HepG2 (cell line): ENCODE measurements around the gene EEIG1. TPM values are rescaled to one million over a fixed set of nuclear protein-coding genes. Genes with fewer than 3 reads are reported as not detected.

Experiments used
- ARNTL ChIP-seq: sonication (generic); formaldehyde crosslinking; IDR thresholded peaks from 2 replicates; pipeline ENCODE4 v1.4.0; 2020; ENCODE audit warnings: mild to moderate bottlenecking, missing genetic modification reagents
- CREB3 ChIP-seq: sonication (generic); formaldehyde crosslinking; IDR thresholded peaks from 2 replicates; pipeline ENCODE4 v1.5.0; 2020; ENCODE audit warnings: missing genetic modification reagents
- ELF1 ChIP-seq: sonication (generic); formaldehyde crosslinking; IDR thresholded peaks from 2 replicates; pipeline ENCODE4 v1.4.0; 2020; ENCODE audit warnings: missing genetic modification reagents
- ELF3 ChIP-seq: IDR thresholded peaks from 2 replicates; pipeline ENCODE4 v1.6.1; 2016; ENCODE audit warnings: missing genetic modification reagents, missing compliant biosample characterization
- ETV6 ChIP-seq: sonication (generic); formaldehyde crosslinking; conservative IDR thresholded peaks from 2 replicates; pipeline ENCODE4 v1.4.0; 2020; ENCODE audit warnings: missing genetic modification reagents
- MXI1 ChIP-seq: IDR thresholded peaks from 3 replicates; pipeline ENCODE4 v1.6.1; 2012; ENCODE audit warnings: low read depth, low read length, inconsistent platforms, borderline replicate concordance
- PHF20 ChIP-seq: sonication (generic); formaldehyde crosslinking; IDR thresholded peaks from 2 replicates; pipeline ENCODE4 v1.5.0; 2020; ENCODE audit warnings: mild to moderate bottlenecking, missing genetic modification reagents
- PHF5A ChIP-seq: IDR thresholded peaks from one replicate; pipeline ENCODE4 v1.6.1; 2018; ENCODE audit warnings: low read depth, missing genetic modification reagents; ENCODE audit not compliant: unreplicated experiment
- PHF8 ChIP-seq: sonication (generic); formaldehyde crosslinking; IDR thresholded peaks from 2 replicates; pipeline ENCODE4 v1.5.0; 2020; ENCODE audit warnings: missing genetic modification reagents
- RNF2 ChIP-seq: fragments of 450-650 bp; conservative IDR thresholded peaks from 2 replicates; pipeline ENCODE4 v1.6.1; 2016; ENCODE audit warnings: low read depth
- SAP130 ChIP-seq: IDR thresholded peaks from 2 replicates; pipeline ENCODE4 v1.6.1; 2016; ENCODE audit warnings: low read depth
- STAT6 ChIP-seq: sonication (generic); formaldehyde crosslinking; IDR thresholded peaks from 2 replicates; pipeline ENCODE4 v1.4.0; 2020; ENCODE audit warnings: missing genetic modification reagents, mild to moderate bottlenecking, borderline replicate concordance
- ZFP91 ChIP-seq: sonication (generic); formaldehyde crosslinking; IDR thresholded peaks from 2 replicates; pipeline ENCODE4 v1.9.0; 2022; ENCODE audit warnings: missing genetic modification reagents, mild to moderate bottlenecking, borderline replicate concordance
- ZHX1 ChIP-seq: sonication (generic); formaldehyde crosslinking; IDR thresholded peaks from 2 replicates; pipeline ENCODE4 v1.8.1; 2022; ENCODE audit warnings: low read depth, mild to moderate bottlenecking, missing genetic modification reagents
- ZMAT3 ChIP-seq: sonication (generic); formaldehyde crosslinking; conservative IDR thresholded peaks from 2 replicates; pipeline ENCODE4 v1.7.0; 2021; ENCODE audit warnings: missing genetic modification reagents
- ZNF232 ChIP-seq: sonication (generic); formaldehyde crosslinking; IDR thresholded peaks from 2 replicates; pipeline ENCODE4 v1.4.0; 2020; ENCODE audit warnings: missing genetic modification reagents, borderline replicate concordance
- ZNF879 ChIP-seq: sonication (generic); formaldehyde crosslinking; IDR thresholded peaks from 2 replicates; pipeline ENCODE4 v1.8.1; 2023; ENCODE audit warnings: missing genetic modification reagents
- ZSCAN21 ChIP-seq: sonication (generic); formaldehyde crosslinking; IDR thresholded peaks from 2 replicates; pipeline ENCODE4 v1.8.0; 2022; ENCODE audit warnings: mild to moderate bottlenecking, missing genetic modification reagents, moderate library complexity, borderline replicate concordance
- ZSCAN9 ChIP-seq: IDR thresholded peaks from 2 replicates; pipeline ENCODE4 v1.6.1; 2016; ENCODE audit warnings: borderline replicate concordance
- polyA plus RNA-seq, 8 experiments: library from polyadenylated mRNA; depleted of rRNA in 3 of 8; stranded (reverse) in 7 of 8; unstranded in 1 of 8; fragments of >200 nt; fragmentation: Illumina TruSeq in 4 of 8; extraction: Trizol in 4 of 8; gene quantifications; 2 replicates each; pipeline versions ENCODE4 v1.2.1 to v1.2.3, GENCODE V29; 2011 to 2016; ENCODE audit warnings: low read depth in 4 of 8, missing spikeins in 1 of 8, mixed read lengths in 1 of 8; ENCODE audit not compliant: insufficient read depth in 1 of 8
- total RNA-seq, 5 experiments: library from RNA; depleted of rRNA; stranded (reverse); fragments of >200 nt; fragmentation: Illumina TruSeq; extraction: Trizol; gene quantifications; 2 replicates each; pipeline ENCODE4 v1.2.3, GENCODE V29; 2016; ENCODE audit warnings: low read depth in 1 of 5

The EEIG1 gene
- total and polyA plus RNA-seq, 2 of the 13 experiments (the other 11 are each of a cell fraction or from before 2014, with no cell fraction given): 16.6 to 25.2 TPM

- TF ChIP-seq PHF8 (CRISPR knock-in tag): peak; percentile 77
- TF ChIP-seq ZNF879 (CRISPR knock-in tag): no peak
- no peak for TF ChIP-seq STAT6 (CRISPR knock-in tag)
- no peak for TF ChIP-seq ZSCAN21
- TF ChIP-seq ZHX1 (CRISPR knock-in tag): no peak
- peak; percentile 64; the same call in 1 of the 2 replicates for TF ChIP-seq ZFP91 (CRISPR knock-in tag)
- peak; percentile 72; the same call in 1 of the 3 replicates for TF ChIP-seq MXI1
- TF ChIP-seq PHF5A: peak; percentile 46
- peak; percentile 88 for TF ChIP-seq PHF20 (CRISPR knock-in tag)
- TF ChIP-seq ZMAT3 (CRISPR knock-in tag): peak; percentile 76
- no peak; the same call in 1 of the 2 replicates for TF ChIP-seq RNF2
- 0 out of 2 replicates have a peak, but pooled peaks have one; percentile 48 for TF ChIP-seq CREB3 (CRISPR knock-in tag)
- peak; percentile 76 for TF ChIP-seq ELF3 (CRISPR knock-in tag)
- peak; percentile 85 for TF ChIP-seq ETV6
- peak; percentile 98 for TF ChIP-seq ELF1 (CRISPR knock-in tag)
- TF ChIP-seq ARNTL: no peak
- TF ChIP-seq SAP130 (CRISPR knock-in tag): peak; percentile 93
- TF ChIP-seq ZSCAN9 (CRISPR knock-in tag): peak; percentile 13; the same call in 1 of the 2 replicates
- TF ChIP-seq ZNF232: 0 out of 2 replicates have a peak, but pooled peaks have one; percentile 19
Observed at GRCh38 chr9:127937388-127938297, 43.1 kb downstream of the EEIG1 start, which contains the start of gene DPM2 (continued).
